Peyer's patch (tissue), 4 donors: Measurements from ENCODE around the gene BICRA. TPM values are rescaled to one million over a fixed set of nuclear protein-coding genes. Genes with fewer than 3 reads are reported as not detected.

Experiments
- DNase-seq, 3 donors: peaks; one replicate each; pipeline ENCODE4 v3.0.0-alpha.2; 2017 to 2019
- H3K27ac ChIP-seq, 4 donors: fragments of 200-600 bp; sonication (generic); one replicate each; pipeline ENCODE4 v1.5.1; 2016 to 2019
- H3K27me3 ChIP-seq, 2 donors: fragments of 200-600 bp; sonication (generic); one replicate each; pipeline ENCODE4 v1.5.1; 2019
- H3K36me3 ChIP-seq, 3 donors: fragments of 200-600 bp; sonication (generic); one replicate each; pipeline ENCODE4 v1.5.1; 2016 to 2019
- H3K4me1 ChIP-seq, 4 donors: fragments of 200-600 bp; sonication (generic); one replicate each; pipeline ENCODE4 v1.5.1; 2016 to 2019
- H3K4me3 ChIP-seq, 4 donors: fragments of 200-600 bp; sonication (generic); 1 replicate in 3 of 4; 2 replicates in 1 of 4; pipeline ENCODE4 v1.5.1; 2016 to 2019; ENCODE audit warnings: mild to moderate bottlenecking in 1 of 4
- H3K9me3 ChIP-seq, 4 donors: fragments of 200-600 bp; sonication (generic); one replicate each; pipeline ENCODE4 v1.5.1; 2016 to 2019; ENCODE audit warnings: mild to moderate bottlenecking in 1 of 4
- POLR2A ChIP-seq, 2 donors: fragments of 450-650 bp; IDR thresholded peaks; one replicate each; pipeline ENCODE4 v1.5.1; 2017; ENCODE audit warnings: antibody characterized with exemption in 2 of 2, mild to moderate bottlenecking in 2 of 2, moderate library complexity in 2 of 2
- total RNA-seq, 4 donors: library from RNA; depleted of rRNA; stranded (reverse); fragments of >200 nt; gene quantifications; one replicate each; pipeline ENCODE4 v1.1.0, GENCODE V29; 2016
- TF ChIP-seq, protein P1 (sequence below), 6 experiments: fragments of 450-650 bp in 4 of 6; fragments of 200-600 bp in 2 of 6; sonication (generic) in 1 of 6; IDR thresholded peaks; one replicate each; pipeline ENCODE4 v1.5.1; 2017 to 2019; ENCODE audit warnings: antibody characterized with exemption in 6 of 6, mild to moderate bottlenecking in 3 of 6, moderate library complexity in 1 of 6

BICRA gene
- total RNA-seq: 10 to 100 TPM in 3 of 4 donors, 1 to 10 TPM in 1; 8.2 to 14.9 (median 13.3) TPM

- no peaks in the 10 kb centered on the region for H3K27me3 ChIP-seq
- peaks cover 0 to 43% (median 14%) of the 10 kb centered on the region in 4 donors for H3K4me1 ChIP-seq
- peak; percentile 16 to 37 for TF ChIP-seq POLR2A (IDR thresholded peaks at IDR 0.05)
- TF ChIP-seq, protein P1, sequence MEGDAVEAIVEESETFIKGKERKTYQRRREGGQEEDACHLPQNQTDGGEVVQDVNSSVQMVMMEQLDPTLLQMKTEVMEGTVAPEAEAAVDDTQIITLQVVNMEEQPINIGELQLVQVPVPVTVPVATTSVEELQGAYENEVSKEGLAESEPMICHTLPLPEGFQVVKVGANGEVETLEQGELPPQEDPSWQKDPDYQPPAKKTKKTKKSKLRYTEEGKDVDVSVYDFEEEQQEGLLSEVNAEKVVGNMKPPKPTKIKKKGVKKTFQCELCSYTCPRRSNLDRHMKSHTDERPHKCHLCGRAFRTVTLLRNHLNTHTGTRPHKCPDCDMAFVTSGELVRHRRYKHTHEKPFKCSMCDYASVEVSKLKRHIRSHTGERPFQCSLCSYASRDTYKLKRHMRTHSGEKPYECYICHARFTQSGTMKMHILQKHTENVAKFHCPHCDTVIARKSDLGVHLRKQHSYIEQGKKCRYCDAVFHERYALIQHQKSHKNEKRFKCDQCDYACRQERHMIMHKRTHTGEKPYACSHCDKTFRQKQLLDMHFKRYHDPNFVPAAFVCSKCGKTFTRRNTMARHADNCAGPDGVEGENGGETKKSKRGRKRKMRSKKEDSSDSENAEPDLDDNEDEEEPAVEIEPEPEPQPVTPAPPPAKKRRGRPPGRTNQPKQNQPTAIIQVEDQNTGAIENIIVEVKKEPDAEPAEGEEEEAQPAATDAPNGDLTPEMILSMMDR (IDR thresholded peaks at IDR 0.05): no peak
- no peaks in the 10 kb centered on the region for H3K9me3 ChIP-seq
- peak; percentile 72 to 90 (median 90) for DNase-seq
- peak within 1 kb of the TSS; percentile 71 to 100 (median 90) for H3K4me3 ChIP-seq
- no peaks in the 10 kb centered on the region for H3K36me3 ChIP-seq
- peak within 1 kb of the TSS; percentile 94 to 98 (median 96) for H3K27ac ChIP-seq
These were observed at the start of gene BICRA for GRCh38 chr19:47608969-47609905. TSS of gene BICRA (plus strand) at chr19:47609134. CDS start at chr19:47673575, 64,441 bp downstream.

DNA sequence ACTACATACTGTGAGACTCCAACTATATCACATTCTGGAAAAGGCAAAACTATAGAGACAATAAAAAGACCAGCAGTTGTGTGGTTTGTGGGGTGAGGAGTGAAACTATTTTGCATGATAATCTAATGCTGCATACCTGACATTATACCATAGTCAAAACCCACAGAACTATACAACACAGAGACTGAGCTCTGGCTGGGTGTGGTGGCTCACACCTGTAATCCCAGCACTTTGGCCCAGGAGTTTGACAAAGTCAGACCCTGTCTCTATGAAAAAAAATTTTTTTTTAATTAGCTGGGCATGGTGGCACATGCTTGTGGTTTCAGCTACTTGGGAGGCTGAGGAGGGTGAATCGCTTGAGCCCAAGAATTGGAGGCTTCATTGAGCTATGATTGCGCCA, 47.9 kb upstream of the BICRA start:
- H3K4me3 ChIP-seq: no peak overlapping the region
- H3K36me3 ChIP-seq: no peaks in the 10 kb centered on the region
- no peaks in the 10 kb centered on the region for H3K27me3 ChIP-seq
- no peak for TF ChIP-seq POLR2A (IDR thresholded peaks at IDR 0.05)
- TF ChIP-seq, protein P1 (IDR thresholded peaks at IDR 0.05): no peak
- no peak for DNase-seq
- H3K4me1 ChIP-seq: peaks cover 0 to 5% (median 0%) of the 10 kb centered on the region in 4 donors
- H3K27ac ChIP-seq: no peak overlapping the region
- H3K9me3 ChIP-seq: no peaks in the 10 kb centered on the region

- no peak for DNase-seq
- peaks cover 0 to 5% (median 0%) of the 10 kb centered on the region in 4 donors for H3K4me1 ChIP-seq
- TF ChIP-seq, protein P1 (IDR thresholded peaks at IDR 0.05): no peak
- TF ChIP-seq POLR2A (IDR thresholded peaks at IDR 0.05): no peak
- no peak overlapping the region for H3K4me3 ChIP-seq
- H3K9me3 ChIP-seq: no peaks in the 10 kb centered on the region
- no peaks in the 10 kb centered on the region for H3K27me3 ChIP-seq
- H3K36me3 ChIP-seq: no peaks in the 10 kb centered on the region
- no peak overlapping the region for H3K27ac ChIP-seq
These were observed 47.4 kb upstream of the BICRA start for GRCh38 chr19:47561440-47562057.

DNA sequence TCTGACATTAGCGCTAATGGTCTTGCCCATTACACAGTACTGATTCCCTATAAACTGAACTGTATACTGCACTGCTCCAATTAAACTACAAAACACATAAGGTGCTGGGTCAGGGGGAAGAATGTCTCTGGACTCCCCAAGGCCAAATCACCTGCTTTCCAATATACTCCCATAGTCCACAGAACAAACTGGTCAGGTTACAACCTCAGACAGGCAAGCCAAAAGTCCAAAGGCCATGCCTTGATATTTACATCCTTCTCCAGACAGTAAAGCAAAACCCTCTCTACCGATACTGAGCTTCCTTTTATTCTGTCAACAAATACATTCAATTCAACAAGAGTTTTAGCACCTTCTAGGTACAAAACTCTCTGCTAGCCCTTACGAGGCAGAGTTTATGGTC, 44.9 kb upstream of the BICRA start:
- Histone ChIP-seq H3K27ac (peak overlapping the region in 2 of 4 donors; percentile 55 to 60), H3K4me1 (peaks cover 0 to 5% (median 0%) of the 10 kb centered on the region in 4 donors), H3K4me3 (peak overlapping the region in 1 of 4 donors; percentile 3)

DNA sequence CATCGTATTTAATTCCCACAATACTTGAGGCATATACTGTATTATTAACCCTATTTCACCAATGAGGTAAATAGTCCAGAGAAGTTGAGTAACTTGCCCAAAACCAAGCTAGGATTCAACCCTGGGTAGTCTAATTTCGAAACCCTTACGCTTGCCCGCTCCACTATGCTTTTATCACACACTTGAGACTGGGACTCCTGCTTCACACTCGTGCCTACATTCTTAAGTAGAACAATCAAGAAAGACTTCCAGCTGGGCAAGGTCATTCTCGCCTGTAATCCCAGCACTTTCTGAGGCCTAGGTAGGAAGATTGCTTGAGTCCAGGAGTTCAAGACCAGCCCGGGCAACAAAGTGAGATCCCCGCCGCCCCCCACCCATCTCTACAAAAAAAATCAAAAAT, 39.6 kb upstream of the BICRA start:
- TF ChIP-seq POLR2A (IDR thresholded peaks at IDR 0.05): no peak
- H3K27me3 ChIP-seq: no peaks in the 10 kb centered on the region

More for the DNA sequence above, 44.9 kb upstream of the BICRA start:
- no peaks in the 10 kb centered on the region for H3K36me3 ChIP-seq
- no peak for TF ChIP-seq POLR2A (IDR thresholded peaks at IDR 0.05)
- TF ChIP-seq, protein P1 (IDR thresholded peaks at IDR 0.05): no peak
- H3K9me3 ChIP-seq: no peaks in the 10 kb centered on the region
- peak in 1 of 3 donors; percentile 75 for DNase-seq
- H3K27me3 ChIP-seq: no peaks in the 10 kb centered on the region

More for the DNA sequence above, 39.6 kb upstream of the BICRA start:
- Histone ChIP-seq H3K9me3 (no peaks in the 10 kb centered on the region), H3K4me3 (no peak overlapping the region), H3K36me3 (no peaks in the 10 kb centered on the region), H3K4me1 (peaks cover 0 to 11% (median 0%) of the 10 kb centered on the region in 4 donors), H3K27ac (no peak overlapping the region)
- DNase-seq: no peak
